ENCODE measurements around the gene PCBP3.

- TF ChIP-seq CTCF (conservative IDR thresholded peaks at IDR 0.05) (no peak), ZFX (IDR thresholded peaks at IDR 0.05) (no peak)
Measured at GRCh38 chr21:45824546-45825215, 181.2 kb downstream of the PCBP3 start.

All from C4-2B (cell line).